Measurements from ENCODE around the gene VOPP1. TPM values are rescaled to one million over a fixed set of nuclear protein-coding genes. Genes with fewer than 3 reads are reported as not detected.

The VOPP1 gene
- total RNA-seq, 1 experiment from 2014 or later: 30.3 TPM

GRCh38 chr7:55556031-55556430 is 16.3 kb downstream of the VOPP1 start:
- Histone ChIP-seq H3K9me2 (ENCODE audit: insufficient read depth) (no peaks in the 10 kb centered on the region), H3K4me2 (ENCODE audit: low read length) (no peak overlapping the region), H3K9ac (ENCODE audit: low read length) (no peak overlapping the region), H3K27ac (ENCODE audit: low read depth, low read length) (no peak overlapping the region), H3K9me3 (ENCODE audit: control insufficient read depth in 1 of 2, insufficient read depth in 1 of 2, low read depth in 1 of 2, low read length in 2 of 2) (no peaks in the 10 kb centered on the region), H3K4me1 (ENCODE audit: control insufficient read depth in 1 of 2, insufficient read depth in 2 of 2, low read length in 2 of 2) (peaks cover 4 to 13% of the 10 kb centered on the region in 2 experiments; a peak in 2 of 4 replicates), H3K4me3 (replicated peaks in 1 of 2; ENCODE audit: low read depth in 1 of 2, low read length in 2 of 2) (no peak overlapping the region), H3K36me3 (ENCODE audit: control insufficient read depth in 1 of 2, insufficient read depth in 2 of 2, low read length in 2 of 2) (no peaks in the 10 kb centered on the region), H4K20me1 (ENCODE audit: insufficient read depth) (no peaks in the 10 kb centered on the region), H3K79me2 (ENCODE audit: insufficient read depth, low read length) (peaks cover 24% of the 10 kb centered on the region; the same call in 1 of the 2 replicates), H3K27me3 (ENCODE audit: insufficient read depth, low read length) (no peaks in the 10 kb centered on the region), H2AFZ (ENCODE audit: low read depth, low read length, poor library complexity, severe bottlenecking) (no peak overlapping the region)
- BruUV-seq (replicated peaks): no TSS peak
- TF ChIP-seq ZNF274 (IDR thresholded peaks at IDR 0.05; ENCODE audit: low read depth, low read length) (no peak), ZBTB33 (IDR thresholded peaks at IDR 0.05; ENCODE audit: extremely low read depth, insufficient replicate concordance, low read length) (no peak), FOSL1 (IDR thresholded peaks at IDR 0.05; ENCODE audit: low read depth) (no peak), CEBPB (IDR thresholded peaks at IDR 0.05; ENCODE audit: low read depth) (no peak), EZH2 (IDR thresholded peaks at IDR 0.05) (no peak), ATF3 (IDR thresholded peaks at IDR 0.05) (no peak), ZFX (IDR thresholded peaks at IDR 0.05) (no peak), RAD21 (IDR thresholded peaks at IDR 0.05; ENCODE audit: low read depth) (no peak), REST (IDR thresholded peaks at IDR 0.05; ENCODE audit: low read depth) (no peak), CBX3 (IDR thresholded peaks at IDR 0.05; ENCODE audit: low read depth) (no peak), TCF7L2 (IDR thresholded peaks at IDR 0.05; ENCODE audit: borderline replicate concordance, extremely low read depth, insufficient read depth, insufficient read length) (no peak), YY1 (IDR thresholded peaks at IDR 0.05; ENCODE audit: extremely low read depth, insufficient replicate concordance, low read depth, low read length) (no peak), POLR2A (IDR thresholded peaks at IDR 0.05; ENCODE audit: borderline replicate concordance, extremely low read depth, insufficient read depth, insufficient read length) (no peak), EZH2phosphoT487 (IDR thresholded peaks at IDR 0.05; ENCODE audit: borderline replicate concordance) (no peak), SRF (IDR thresholded peaks at IDR 0.05; ENCODE audit: low read depth) (no peak)
- TF ChIP-seq, protein P1, sequence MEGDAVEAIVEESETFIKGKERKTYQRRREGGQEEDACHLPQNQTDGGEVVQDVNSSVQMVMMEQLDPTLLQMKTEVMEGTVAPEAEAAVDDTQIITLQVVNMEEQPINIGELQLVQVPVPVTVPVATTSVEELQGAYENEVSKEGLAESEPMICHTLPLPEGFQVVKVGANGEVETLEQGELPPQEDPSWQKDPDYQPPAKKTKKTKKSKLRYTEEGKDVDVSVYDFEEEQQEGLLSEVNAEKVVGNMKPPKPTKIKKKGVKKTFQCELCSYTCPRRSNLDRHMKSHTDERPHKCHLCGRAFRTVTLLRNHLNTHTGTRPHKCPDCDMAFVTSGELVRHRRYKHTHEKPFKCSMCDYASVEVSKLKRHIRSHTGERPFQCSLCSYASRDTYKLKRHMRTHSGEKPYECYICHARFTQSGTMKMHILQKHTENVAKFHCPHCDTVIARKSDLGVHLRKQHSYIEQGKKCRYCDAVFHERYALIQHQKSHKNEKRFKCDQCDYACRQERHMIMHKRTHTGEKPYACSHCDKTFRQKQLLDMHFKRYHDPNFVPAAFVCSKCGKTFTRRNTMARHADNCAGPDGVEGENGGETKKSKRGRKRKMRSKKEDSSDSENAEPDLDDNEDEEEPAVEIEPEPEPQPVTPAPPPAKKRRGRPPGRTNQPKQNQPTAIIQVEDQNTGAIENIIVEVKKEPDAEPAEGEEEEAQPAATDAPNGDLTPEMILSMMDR (IDR thresholded peaks at IDR 0.05 in 2 of 3, conservative IDR thresholded peaks at IDR 0.05 in 1 of 3; ENCODE audit: borderline replicate concordance in 1 of 3, insufficient read depth in 1 of 3, low read depth in 2 of 3, low read length in 2 of 3): no peak
- TF ChIP-seq, protein P2, sequence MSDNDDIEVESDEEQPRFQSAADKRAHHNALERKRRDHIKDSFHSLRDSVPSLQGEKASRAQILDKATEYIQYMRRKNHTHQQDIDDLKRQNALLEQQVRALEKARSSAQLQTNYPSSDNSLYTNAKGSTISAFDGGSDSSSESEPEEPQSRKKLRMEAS (IDR thresholded peaks at IDR 0.05): no peak
- ATAC-seq (no peak), DNase-seq (ENCODE audit: low read depth, low spot score) (no peak)
- intact Hi-C loops (cut with micrococcal nuclease): no loop called here
- ChIA-PET RAD21 (ENCODE audit: low non-redundant PET in 1 of 2, low total read pairs in 2 of 2, uncharacterized antibody in 2 of 2, unreplicated experiment in 2 of 2) (no interaction called here), CTCF (no interaction called here), POLR2A (no interaction called here)

Data from HCT116 (cell line).